HCT116 (cell line): ENCODE data around the gene VGF.

Experiments used
- POLR2A ChIP-seq: IDR thresholded peaks from 2 replicates; pipeline ENCODE4 v1.7.0; 2011; ENCODE audit warnings: borderline replicate concordance; ENCODE audit not compliant: insufficient read depth, insufficient read length; ENCODE audit errors: extremely low read depth
- TCF7L2 ChIP-seq: IDR thresholded peaks from 2 replicates; pipeline ENCODE4 v1.7.0; 2011; ENCODE audit warnings: borderline replicate concordance, inconsistent platforms; ENCODE audit not compliant: insufficient read depth, insufficient read length; ENCODE audit errors: extremely low read depth
- TF ChIP-seq, protein P1 (sequence below), 3 experiments: fragments of 200-600 bp in 1 of 3; sonication (generic) in 1 of 3; IDR thresholded peaks in 2 of 3; conservative IDR thresholded peaks in 1 of 3; 2 replicates each; pipeline ENCODE4 v1.5.1; 2012 to 2017; ENCODE audit warnings: low read depth in 2 of 3, low read length in 2 of 3, antibody characterized with exemption in 1 of 3, borderline replicate concordance in 1 of 3, control low read depth in 1 of 3, mild to moderate bottlenecking in 1 of 3, mixed read lengths in 1 of 3, mixed run types in 1 of 3, moderate library complexity in 1 of 3; ENCODE audit not compliant: insufficient read depth in 1 of 3

DNA sequence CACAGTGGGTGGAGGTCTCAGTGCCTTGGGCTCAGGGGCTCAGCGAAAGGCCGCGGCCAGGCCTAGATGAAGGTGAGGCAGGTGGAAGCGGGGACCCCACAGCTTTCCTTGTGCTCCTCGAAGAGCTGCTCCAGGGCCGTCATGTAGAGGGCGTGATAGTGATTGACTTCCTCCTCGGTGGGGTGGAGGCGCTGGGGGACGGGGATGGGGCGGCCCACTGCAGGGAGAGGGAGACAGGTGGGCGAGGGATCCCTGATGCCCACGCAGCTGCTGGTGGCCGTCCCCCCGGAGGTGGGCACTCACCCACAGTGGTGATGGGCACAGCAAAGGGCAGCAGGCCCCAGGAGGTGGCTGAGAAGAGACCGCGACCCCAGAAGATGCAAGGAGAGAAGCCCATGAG lies 30.5 kb upstream of the VGF start:
- TF ChIP-seq POLR2A = no peak
- TF ChIP-seq, protein P1, sequence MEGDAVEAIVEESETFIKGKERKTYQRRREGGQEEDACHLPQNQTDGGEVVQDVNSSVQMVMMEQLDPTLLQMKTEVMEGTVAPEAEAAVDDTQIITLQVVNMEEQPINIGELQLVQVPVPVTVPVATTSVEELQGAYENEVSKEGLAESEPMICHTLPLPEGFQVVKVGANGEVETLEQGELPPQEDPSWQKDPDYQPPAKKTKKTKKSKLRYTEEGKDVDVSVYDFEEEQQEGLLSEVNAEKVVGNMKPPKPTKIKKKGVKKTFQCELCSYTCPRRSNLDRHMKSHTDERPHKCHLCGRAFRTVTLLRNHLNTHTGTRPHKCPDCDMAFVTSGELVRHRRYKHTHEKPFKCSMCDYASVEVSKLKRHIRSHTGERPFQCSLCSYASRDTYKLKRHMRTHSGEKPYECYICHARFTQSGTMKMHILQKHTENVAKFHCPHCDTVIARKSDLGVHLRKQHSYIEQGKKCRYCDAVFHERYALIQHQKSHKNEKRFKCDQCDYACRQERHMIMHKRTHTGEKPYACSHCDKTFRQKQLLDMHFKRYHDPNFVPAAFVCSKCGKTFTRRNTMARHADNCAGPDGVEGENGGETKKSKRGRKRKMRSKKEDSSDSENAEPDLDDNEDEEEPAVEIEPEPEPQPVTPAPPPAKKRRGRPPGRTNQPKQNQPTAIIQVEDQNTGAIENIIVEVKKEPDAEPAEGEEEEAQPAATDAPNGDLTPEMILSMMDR (IDR thresholded peaks at IDR 0.05 in 2 of 3, conservative IDR thresholded peaks at IDR 0.05 in 1 of 3; ENCODE audit: borderline replicate concordance in 1 of 3, insufficient read depth in 1 of 3, low read depth in 2 of 3, low read length in 2 of 3) = no peak
- no peak for TF ChIP-seq TCF7L2
